Liver (tissue), 3 donors: Measurements from ENCODE around the gene INPP4B.

Experiments used
- ATF3 ChIP-seq: IDR thresholded peaks from 2 replicates; pipeline ENCODE4 v1.6.1; 2016; ENCODE audit warnings: antibody characterized with exemption
- CTCF ChIP-seq: fragments of 150-350 bp; IDR thresholded peaks from 2 replicates; pipeline ENCODE4 v1.5.1; 2017; ENCODE audit warnings: improper control_type of control experiment, low read depth, low read length; ENCODE audit not compliant: missing input control
- EGR1 ChIP-seq, 2 donors: IDR thresholded peaks; 2 replicates each; pipeline ENCODE4 v1.6.1; 2016 to 2018; ENCODE audit warnings: antibody characterized with exemption in 2 of 2, low read depth in 2 of 2
- FOXA1 ChIP-seq: IDR thresholded peaks from 2 replicates; pipeline ENCODE4 v1.6.1; 2016; ENCODE audit warnings: antibody characterized with exemption
- GABPA ChIP-seq, 2 donors: IDR thresholded peaks in 1 of 2; conservative IDR thresholded peaks in 1 of 2; 2 replicates each; pipeline ENCODE4 v1.6.1; 2016; ENCODE audit warnings: antibody characterized with exemption in 2 of 2, mild to moderate bottlenecking in 1 of 2, moderate library complexity in 1 of 2
- JUND ChIP-seq, 2 donors: IDR thresholded peaks; 2 replicates each; pipeline ENCODE4 v1.6.1; 2016; ENCODE audit warnings: antibody characterized with exemption in 2 of 2
- MAX ChIP-seq: IDR thresholded peaks from 2 replicates; pipeline ENCODE4 v1.6.1; 2016; ENCODE audit warnings: antibody characterized with exemption
- RAD21 ChIP-seq, 2 donors: IDR thresholded peaks; 2 replicates each; pipeline ENCODE4 v1.6.1; 2016; ENCODE audit warnings: antibody characterized with exemption in 2 of 2, mild to moderate bottlenecking in 2 of 2
- REST ChIP-seq: IDR thresholded peaks from 2 replicates; pipeline ENCODE4 v1.6.1; 2016; ENCODE audit warnings: antibody characterized with exemption, mild to moderate bottlenecking
- RXRA ChIP-seq, 2 donors: IDR thresholded peaks; 2 replicates each; pipeline ENCODE4 v1.6.1; 2017 to 2018; ENCODE audit warnings: antibody characterized with exemption in 2 of 2, mild to moderate bottlenecking in 1 of 2
- SP1 ChIP-seq: IDR thresholded peaks from 2 replicates; pipeline ENCODE4 v1.6.1; 2018; ENCODE audit warnings: antibody characterized with exemption, mild to moderate bottlenecking
- TAF1 ChIP-seq: conservative IDR thresholded peaks from 2 replicates; pipeline ENCODE4 v1.6.1; 2016; ENCODE audit warnings: antibody characterized with exemption, mild to moderate bottlenecking
- YY1 ChIP-seq: IDR thresholded peaks from 2 replicates; pipeline ENCODE4 v1.6.1; 2016; ENCODE audit warnings: antibody characterized with exemption, mild to moderate bottlenecking
- donor health status: healthy.
- donor health status: healthy.

- TF ChIP-seq MAX (no peak), CTCF (no peak), TAF1 (no peak), REST (no peak), ATF3 (no peak), RXRA (IDR thresholded peaks at IDR 0.05) (no peak), GABPA (IDR thresholded peaks at IDR 0.05 in 1 of 2, conservative IDR thresholded peaks at IDR 0.05 in 1 of 2) (no peak), SP1 (no peak), RAD21 (IDR thresholded peaks at IDR 0.05) (no peak), YY1 (no peak), FOXA1 (no peak), JUND (IDR thresholded peaks at IDR 0.05) (no peak), EGR1 (IDR thresholded peaks at IDR 0.05; ENCODE audit: low read depth in 2 of 2) (no peak)
Observed at GRCh38 chr4:142079959-142080358, 766.1 kb downstream of the INPP4B start.
